Lower leg skin (tissue), 4 donors: ENCODE measurements around the gene RERE. TPM values are rescaled to one million over a fixed set of nuclear protein-coding genes. Genes with fewer than 3 reads are reported as not detected.

ENCODE experiments used
- DNase-seq, 2 donors: peaks; one replicate each; pipeline ENCODE4 v3.0.0-alpha.2; 2019; ENCODE audit warnings: low spot score in 2 of 2
- H3K4me3 ChIP-seq: fragments of 200-600 bp; sonication (generic); 2 replicates; pipeline ENCODE4 v1.5.1; 2017; ENCODE audit warnings: mild to moderate bottlenecking, low read depth; ENCODE audit not compliant: poor library complexity, severe bottlenecking
- POLR2A ChIP-seq, 2 donors: fragments of 450-650 bp; IDR thresholded peaks; one replicate each; pipeline ENCODE4 v1.6.1; 2016 to 2017; ENCODE audit warnings: antibody characterized with exemption in 2 of 2, mild to moderate bottlenecking in 1 of 2, moderate library complexity in 1 of 2
- WGBS, 2 donors: methylation state at CpG; one replicate each; pipeline ENCODE4 v1.1.5; 2018; 5-methylcytosine and 5-hydroxymethylcytosine counted together
- intact Hi-C: fragments of 100-400 bp; cut with DNase I; formaldehyde crosslinking; loops from one replicate; pipeline ENCODE4 v1.15.0; 2023; ENCODE audit warnings: low total_unique reads
- total RNA-seq, 4 donors: library from RNA; depleted of rRNA; stranded (reverse); fragments of >200 nt; gene quantifications; one replicate each; pipeline ENCODE4 v1.1.0, GENCODE V29; 2016
- TF ChIP-seq, protein P1 (sequence below), 3 donors: fragments of 450-650 bp; IDR thresholded peaks; one replicate each; pipeline ENCODE4 v1.5.1; 2016; ENCODE audit warnings: antibody characterized with exemption in 3 of 3, mild to moderate bottlenecking in 3 of 3, moderate library complexity in 2 of 3

Gene RERE
- total RNA-seq, 4 donors from 2014 or later, result 41.0 to 84.9 (median 76.8) TPM

DNA sequence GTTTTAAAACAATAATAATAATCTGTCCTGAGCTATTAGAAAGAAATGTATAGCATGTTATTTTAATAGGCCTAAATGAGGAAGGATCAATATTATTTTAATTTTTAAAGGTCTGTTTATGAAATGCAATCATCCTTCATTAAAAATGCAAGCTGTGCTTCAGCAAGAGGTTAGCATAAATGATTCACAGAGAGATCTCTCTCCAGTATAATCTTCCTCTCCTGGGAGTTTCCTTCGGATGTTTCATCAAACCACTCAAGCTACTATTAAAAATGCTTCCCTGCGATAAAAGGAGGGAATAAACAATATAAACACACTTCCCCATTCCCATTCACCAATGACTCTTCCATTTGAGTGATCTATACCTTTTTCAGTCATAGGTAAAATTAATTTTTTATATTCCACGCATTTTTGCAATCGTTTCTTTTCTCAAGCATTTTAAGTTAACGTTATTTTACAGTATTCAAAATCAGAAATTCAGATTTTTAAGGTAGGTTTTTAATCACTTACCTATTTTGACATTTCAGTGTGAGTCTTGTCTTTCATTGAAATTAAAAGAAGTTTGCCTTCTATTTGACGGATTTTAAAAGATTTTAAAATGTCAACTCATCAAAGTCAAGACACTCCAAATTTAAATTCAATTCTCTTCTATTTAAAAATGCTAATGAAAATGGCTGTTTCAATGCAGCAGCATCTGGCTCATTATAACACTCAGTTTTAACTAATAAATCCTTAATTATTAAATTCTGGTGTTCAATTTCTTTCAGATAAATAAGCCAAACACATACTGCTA is 64.3 kb downstream of the RERE start:
- intact Hi-C loops, result no loop called here
- WGBS, 2 donors, result 83 to 93% methylated on average over 6 of the region's 6 CpGs
- DNase-seq, result no peak
- H3K4me3 ChIP-seq, result no peak overlapping the region
- no peak for TF ChIP-seq POLR2A (IDR thresholded peaks at IDR 0.05)
- TF ChIP-seq, protein P1, sequence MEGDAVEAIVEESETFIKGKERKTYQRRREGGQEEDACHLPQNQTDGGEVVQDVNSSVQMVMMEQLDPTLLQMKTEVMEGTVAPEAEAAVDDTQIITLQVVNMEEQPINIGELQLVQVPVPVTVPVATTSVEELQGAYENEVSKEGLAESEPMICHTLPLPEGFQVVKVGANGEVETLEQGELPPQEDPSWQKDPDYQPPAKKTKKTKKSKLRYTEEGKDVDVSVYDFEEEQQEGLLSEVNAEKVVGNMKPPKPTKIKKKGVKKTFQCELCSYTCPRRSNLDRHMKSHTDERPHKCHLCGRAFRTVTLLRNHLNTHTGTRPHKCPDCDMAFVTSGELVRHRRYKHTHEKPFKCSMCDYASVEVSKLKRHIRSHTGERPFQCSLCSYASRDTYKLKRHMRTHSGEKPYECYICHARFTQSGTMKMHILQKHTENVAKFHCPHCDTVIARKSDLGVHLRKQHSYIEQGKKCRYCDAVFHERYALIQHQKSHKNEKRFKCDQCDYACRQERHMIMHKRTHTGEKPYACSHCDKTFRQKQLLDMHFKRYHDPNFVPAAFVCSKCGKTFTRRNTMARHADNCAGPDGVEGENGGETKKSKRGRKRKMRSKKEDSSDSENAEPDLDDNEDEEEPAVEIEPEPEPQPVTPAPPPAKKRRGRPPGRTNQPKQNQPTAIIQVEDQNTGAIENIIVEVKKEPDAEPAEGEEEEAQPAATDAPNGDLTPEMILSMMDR (IDR thresholded peaks at IDR 0.05), result no peak

DNA sequence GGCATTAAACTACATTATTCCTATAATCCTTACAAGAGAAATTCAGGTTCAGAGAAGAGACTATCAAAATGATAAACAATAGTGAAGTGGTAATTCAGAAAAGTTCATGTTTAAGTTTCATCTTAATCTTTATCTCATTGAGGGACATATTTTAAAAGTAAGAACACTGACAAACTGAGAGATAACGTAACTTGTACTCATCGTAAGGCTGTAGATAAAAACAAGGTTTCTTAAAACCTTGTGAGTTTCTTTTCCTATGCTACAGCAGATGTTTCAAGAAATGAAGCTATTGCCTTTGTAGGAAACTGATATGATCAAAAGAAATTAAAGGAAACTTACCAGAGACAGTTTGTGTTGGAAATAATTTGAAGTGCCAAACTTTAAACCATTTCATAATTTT is 65.0 kb downstream of the RERE start:
- H3K4me3 ChIP-seq, result no peak overlapping the region
- TF ChIP-seq POLR2A (IDR thresholded peaks at IDR 0.05), result no peak
- TF ChIP-seq, protein P1 (IDR thresholded peaks at IDR 0.05), result no peak
- intact Hi-C loops, result no loop called here
- DNase-seq, result no peak
- 93 to 97% methylated on average over 2 of the region's 2 CpGs for WGBS, 2 donors

DNA sequence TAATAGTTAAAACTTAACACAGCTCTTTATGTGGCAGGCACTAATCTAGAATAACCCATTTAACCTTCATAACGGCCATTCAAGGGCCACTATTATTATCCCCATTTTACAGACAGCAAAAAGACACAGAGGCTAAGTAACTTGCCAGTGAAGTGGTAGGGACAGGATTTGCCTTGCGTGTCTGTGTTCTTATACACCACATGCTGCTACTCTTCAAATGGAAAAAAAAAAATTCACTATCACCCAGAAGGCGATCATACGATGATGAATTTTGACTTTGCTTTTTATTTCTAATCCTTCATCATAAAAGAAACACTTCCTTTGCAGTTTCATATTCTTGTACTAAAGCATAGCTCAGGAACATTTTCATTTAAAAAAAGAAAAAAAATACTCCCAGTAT is 65.5 kb downstream of the RERE start:
- no peak for DNase-seq
- no peak overlapping the region for H3K4me3 ChIP-seq
- intact Hi-C loops, result no loop called here
- TF ChIP-seq, protein P1 (IDR thresholded peaks at IDR 0.05), result no peak
- no peak for TF ChIP-seq POLR2A (IDR thresholded peaks at IDR 0.05)
- 93 to 94% methylated on average over 4 of the region's 4 CpGs for WGBS, 2 donors

DNA sequence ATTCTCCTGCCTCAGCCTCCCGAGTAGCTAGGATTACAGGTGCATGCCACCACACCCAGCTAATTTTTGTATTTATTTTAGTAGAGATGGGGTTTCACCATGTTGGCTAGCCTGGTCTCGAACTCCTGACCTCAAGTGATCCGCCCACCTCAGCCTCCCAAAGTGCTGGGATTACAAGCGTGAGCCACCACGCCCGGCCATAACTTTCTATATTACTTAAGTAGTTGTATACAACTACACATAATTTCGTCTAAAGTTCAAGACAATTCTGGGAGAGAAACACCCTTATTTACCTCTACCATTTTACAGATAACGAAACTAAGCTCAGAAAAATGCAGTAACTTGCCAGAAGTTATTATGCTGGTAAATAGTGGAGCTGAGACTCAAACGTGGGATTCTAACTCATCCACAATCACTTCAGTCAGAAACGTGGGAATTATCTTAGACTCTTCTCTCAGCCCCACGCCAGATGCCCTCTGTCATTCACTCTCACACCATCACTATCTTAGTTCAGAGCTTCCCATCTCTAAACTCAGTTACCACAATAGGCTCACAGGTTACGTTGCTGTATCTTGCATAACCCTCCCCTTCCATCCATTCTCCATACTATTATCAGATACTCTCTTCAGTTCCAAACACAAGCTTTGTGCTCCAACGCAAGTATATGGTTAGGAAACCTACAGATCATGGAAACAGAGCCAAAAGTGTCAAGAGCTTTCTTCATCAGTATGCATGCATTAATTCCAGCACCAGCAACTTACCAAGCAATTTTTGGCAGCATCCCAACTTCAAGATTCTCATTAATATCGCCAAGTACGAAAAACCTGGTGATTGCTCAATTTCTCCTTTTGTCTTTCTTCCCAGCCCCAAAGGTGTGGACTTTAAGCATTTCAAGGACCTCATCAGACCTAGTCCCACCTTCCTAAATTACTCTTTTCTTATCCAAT is 69.3 kb downstream of the RERE start:
- no peak for TF ChIP-seq POLR2A (IDR thresholded peaks at IDR 0.05)
- TF ChIP-seq, protein P1 (IDR thresholded peaks at IDR 0.05), result no peak
- H3K4me3 ChIP-seq, result no peak overlapping the region
- intact Hi-C loops, result no loop called here
- no peak for DNase-seq
- WGBS, 2 donors, result 74 to 81% methylated on average over 15 of the region's 15 CpGs

DNA sequence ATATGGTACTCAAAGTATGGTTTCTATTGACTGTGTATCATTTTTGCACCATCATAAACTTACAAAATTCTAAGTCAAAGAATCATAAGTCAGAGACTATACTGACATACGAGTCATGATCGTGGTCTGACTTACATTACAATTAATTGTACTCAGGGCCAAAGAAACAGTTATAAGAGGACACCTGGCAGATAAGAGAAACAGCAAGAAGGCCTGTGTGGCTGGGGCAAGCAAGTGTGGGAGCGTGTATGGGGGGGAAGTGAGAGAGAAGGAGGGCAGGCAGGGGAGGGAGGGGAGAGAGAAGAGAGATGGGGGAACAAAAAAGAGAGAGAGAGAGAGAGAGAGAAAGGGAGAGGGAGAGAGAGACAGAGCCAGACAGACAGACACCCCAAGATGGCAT is 70.9 kb downstream of the RERE start:
- intact Hi-C loops, result no loop called here
- H3K4me3 ChIP-seq, result no peak overlapping the region
- WGBS, 2 donors, result 71 to 73% methylated on average over 3 of the region's 3 CpGs
- no peak for TF ChIP-seq POLR2A (IDR thresholded peaks at IDR 0.05)
- TF ChIP-seq, protein P1 (IDR thresholded peaks at IDR 0.05), result no peak
- DNase-seq, result no peak
